Sigmoid colon (tissue), 4 donors: Measurements from ENCODE around the gene CAMSAP3.

ENCODE experiments used
- POLR2A ChIP-seq, 2 donors: fragments of 450-650 bp; IDR thresholded peaks; one replicate each; pipeline ENCODE4 v1.6.1; 2016; ENCODE audit warnings: antibody characterized with exemption in 2 of 2, mild to moderate bottlenecking in 2 of 2, moderate library complexity in 2 of 2
- POLR2AphosphoS5 ChIP-seq, 4 donors: sonication (generic); formaldehyde crosslinking; IDR thresholded peaks; one replicate each; pipeline ENCODE4 v1.6.1; 2017; ENCODE audit warnings: antibody characterized with exemption in 4 of 4
- TF ChIP-seq, protein P1 (sequence below), 4 experiments: fragments of 450-650 bp in 3 of 4; fragments of 200-600 bp in 1 of 4; IDR thresholded peaks; one replicate each; pipeline ENCODE4 v1.5.1; 2016 to 2019; ENCODE audit warnings: antibody characterized with exemption in 4 of 4, mild to moderate bottlenecking in 3 of 4, moderate library complexity in 2 of 4

DNA sequence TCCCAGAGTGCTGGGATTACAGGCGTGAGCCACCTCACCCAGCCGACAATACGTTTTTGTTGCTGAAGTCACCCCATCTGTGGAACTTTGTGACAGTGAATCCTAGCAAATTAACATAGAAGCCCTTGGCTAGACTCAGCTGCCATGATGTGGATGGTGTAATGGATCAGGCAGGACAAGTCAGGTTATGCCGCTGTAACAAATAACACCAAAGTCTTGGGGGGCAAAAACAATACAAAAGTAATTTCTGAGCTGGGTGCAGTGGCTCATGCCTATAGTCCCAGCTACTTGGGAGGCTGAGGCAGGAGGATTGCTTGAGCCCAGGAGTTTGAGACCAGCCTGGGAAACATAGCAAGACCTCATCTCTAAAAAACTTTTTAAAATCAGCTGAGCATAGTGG, 30.8 kb upstream of the CAMSAP3 start:
- TF ChIP-seq POLR2AphosphoS5 (IDR thresholded peaks at IDR 0.05) (no peak), POLR2A (IDR thresholded peaks at IDR 0.05) (no peak)
- TF ChIP-seq, protein P1, sequence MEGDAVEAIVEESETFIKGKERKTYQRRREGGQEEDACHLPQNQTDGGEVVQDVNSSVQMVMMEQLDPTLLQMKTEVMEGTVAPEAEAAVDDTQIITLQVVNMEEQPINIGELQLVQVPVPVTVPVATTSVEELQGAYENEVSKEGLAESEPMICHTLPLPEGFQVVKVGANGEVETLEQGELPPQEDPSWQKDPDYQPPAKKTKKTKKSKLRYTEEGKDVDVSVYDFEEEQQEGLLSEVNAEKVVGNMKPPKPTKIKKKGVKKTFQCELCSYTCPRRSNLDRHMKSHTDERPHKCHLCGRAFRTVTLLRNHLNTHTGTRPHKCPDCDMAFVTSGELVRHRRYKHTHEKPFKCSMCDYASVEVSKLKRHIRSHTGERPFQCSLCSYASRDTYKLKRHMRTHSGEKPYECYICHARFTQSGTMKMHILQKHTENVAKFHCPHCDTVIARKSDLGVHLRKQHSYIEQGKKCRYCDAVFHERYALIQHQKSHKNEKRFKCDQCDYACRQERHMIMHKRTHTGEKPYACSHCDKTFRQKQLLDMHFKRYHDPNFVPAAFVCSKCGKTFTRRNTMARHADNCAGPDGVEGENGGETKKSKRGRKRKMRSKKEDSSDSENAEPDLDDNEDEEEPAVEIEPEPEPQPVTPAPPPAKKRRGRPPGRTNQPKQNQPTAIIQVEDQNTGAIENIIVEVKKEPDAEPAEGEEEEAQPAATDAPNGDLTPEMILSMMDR (IDR thresholded peaks at IDR 0.05), result no peak
